Bronchial epithelial cell (primary cell): ENCODE measurements around the gene CD247. TPM values are rescaled to one million over a fixed set of nuclear protein-coding genes. Genes with fewer than 3 reads are reported as not detected.

Source experiments
- DNase-seq: peaks from one replicate; pipeline ENCODE4 v3.0.0-alpha.2; 2010; ENCODE audit warnings: low read depth
- FAIRE-seq: peaks from 2 replicates; lab custom pipeline; 2011; peaks lifted over from hg19 to GRCh38; lab: Jason Lieb, UNC
- H3K27me3 ChIP-seq: 2 replicates; pipeline ENCODE4 v1.5.1; 2011; ENCODE audit warnings: low read length; ENCODE audit not compliant: control insufficient read depth, insufficient read depth
- H3K36me3 ChIP-seq: 2 replicates; pipeline ENCODE4 v1.5.1; 2011; ENCODE audit warnings: low read length; ENCODE audit not compliant: control insufficient read depth, insufficient read depth
- H3K4me3 ChIP-seq: 2 replicates; pipeline ENCODE4 v1.5.1; 2011; ENCODE audit warnings: mild to moderate bottlenecking, low read depth, low read length, control low read depth
- CTCF ChIP-seq: IDR thresholded peaks from 2 replicates; pipeline ENCODE4 v1.5.1; 2011; ENCODE audit warnings: mild to moderate bottlenecking, moderate library complexity, low read length, control low read depth, inconsistent platforms; ENCODE audit not compliant: insufficient read depth, severe bottlenecking
- total RNA-seq: library from RNA; depleted of rRNA; stranded (reverse); fragments of >200 nt; gene quantifications from 2 replicates; pipeline ENCODE4 v1.2.1, GENCODE V29; 2014

CD247 gene
- total RNA-seq, 1 donor from 2014 or later, result not detected

DNA sequence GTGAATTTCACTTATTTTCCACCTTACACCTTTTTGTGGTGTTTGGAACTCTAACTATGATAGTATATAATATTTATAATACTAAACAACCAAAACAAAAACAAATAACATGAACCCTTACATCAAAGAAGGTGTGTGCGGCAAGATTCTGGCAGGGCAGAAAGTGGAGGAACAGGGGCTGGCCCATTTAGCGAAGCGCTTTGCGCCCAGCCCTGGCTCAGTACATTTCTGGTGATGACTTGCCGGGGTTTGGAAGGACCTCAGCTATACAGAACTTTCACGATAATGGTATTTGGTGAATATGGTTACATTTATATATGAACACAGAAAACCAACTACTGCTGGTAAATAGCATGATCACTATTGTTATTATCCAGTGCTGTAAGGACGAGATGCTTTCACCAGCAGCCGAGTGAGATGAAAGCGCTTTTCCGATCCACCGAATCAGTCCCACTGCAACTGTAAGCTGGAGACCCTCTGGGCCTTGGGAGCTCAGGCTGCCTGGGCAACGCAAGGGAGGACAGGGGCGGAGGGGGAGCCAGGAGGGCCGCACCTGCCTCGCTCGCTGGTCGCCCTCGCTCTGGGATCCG, 63.9 kb downstream of the CD247 start:
- DNase-seq (no peak), FAIRE-seq (no peak)
- H3K4me3 ChIP-seq, result peak overlapping the region; percentile 74
- no peaks in the 10 kb centered on the region for H3K36me3 ChIP-seq
- H3K27me3 ChIP-seq, result no peaks in the 10 kb centered on the region
- TF ChIP-seq CTCF, result no peak

DNA sequence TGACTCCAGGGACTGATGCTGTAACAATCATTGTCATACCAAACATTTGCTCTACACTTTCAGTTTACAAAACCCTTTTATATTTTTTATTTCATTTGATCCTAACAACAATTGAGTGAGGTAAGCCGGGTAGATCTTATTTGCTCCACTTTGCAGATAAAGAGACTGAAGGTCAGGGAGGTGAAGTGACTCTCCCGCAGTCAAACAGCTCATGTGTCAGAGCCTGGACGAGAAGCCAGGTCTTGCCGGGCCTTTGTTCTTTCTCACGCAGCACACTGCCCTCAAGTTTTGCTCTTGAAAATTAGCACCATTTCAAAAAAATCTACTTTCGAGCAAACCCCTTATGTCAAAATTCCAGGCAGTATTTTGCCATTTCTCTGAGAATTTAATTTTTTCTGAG, 65.2 kb downstream of the CD247 start:
- Histone ChIP-seq H3K4me3 (no peak overlapping the region), H3K36me3 (no peaks in the 10 kb centered on the region), H3K27me3 (no peaks in the 10 kb centered on the region)
- no peak for TF ChIP-seq CTCF
- FAIRE-seq (no peak), DNase-seq (no peak)

DNA sequence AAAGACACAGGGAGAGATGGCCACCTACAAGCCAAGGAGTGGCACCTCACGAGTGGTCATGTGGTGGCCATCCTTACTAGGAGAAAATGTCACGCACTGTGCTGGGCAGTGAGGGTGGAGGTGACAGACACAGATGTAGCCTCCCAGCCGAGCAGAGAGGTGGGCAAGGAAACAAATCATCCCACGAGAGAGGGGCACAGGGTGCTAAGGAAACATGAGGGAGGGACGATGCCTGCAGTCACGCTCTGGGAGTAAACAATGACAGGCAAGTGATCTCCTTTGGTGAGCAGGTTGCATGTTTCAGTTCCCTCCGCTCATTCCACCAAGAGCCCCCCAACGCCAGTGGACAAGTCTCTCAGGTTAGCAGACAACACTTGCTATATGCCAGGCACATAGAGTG, 65.8 kb downstream of the CD247 start:
- Histone ChIP-seq H3K4me3 (no peak overlapping the region), H3K36me3 (no peaks in the 10 kb centered on the region), H3K27me3 (no peaks in the 10 kb centered on the region)
- DNase-seq (no peak), FAIRE-seq (no peak)
- TF ChIP-seq CTCF, result no peak

DNA sequence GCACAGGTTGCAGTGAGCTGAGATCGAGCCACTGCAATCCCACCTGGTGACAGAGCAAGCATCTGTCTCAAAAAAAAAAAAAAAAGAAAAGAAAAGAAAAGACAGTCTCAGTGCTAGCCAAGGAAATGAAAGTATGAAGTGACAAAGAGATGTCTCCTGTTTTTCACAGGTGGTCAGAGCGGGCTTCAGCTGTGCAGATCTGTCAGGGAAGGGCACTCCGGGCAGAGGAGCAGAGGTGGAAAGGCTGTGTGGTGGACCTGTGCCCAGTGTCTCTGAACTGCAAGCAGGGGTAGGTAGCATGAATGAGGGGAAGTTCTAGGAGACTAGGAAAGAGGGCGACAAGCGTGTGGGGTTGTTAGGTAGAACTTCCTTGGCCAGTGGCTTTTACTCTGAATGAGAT, 67.5 kb downstream of the CD247 start:
- H3K36me3 ChIP-seq, result no peaks in the 10 kb centered on the region
- H3K4me3 ChIP-seq, result no peak overlapping the region
- TF ChIP-seq CTCF, result no peak
- FAIRE-seq (no peak), DNase-seq (no peak)
- H3K27me3 ChIP-seq, result no peaks in the 10 kb centered on the region

DNA sequence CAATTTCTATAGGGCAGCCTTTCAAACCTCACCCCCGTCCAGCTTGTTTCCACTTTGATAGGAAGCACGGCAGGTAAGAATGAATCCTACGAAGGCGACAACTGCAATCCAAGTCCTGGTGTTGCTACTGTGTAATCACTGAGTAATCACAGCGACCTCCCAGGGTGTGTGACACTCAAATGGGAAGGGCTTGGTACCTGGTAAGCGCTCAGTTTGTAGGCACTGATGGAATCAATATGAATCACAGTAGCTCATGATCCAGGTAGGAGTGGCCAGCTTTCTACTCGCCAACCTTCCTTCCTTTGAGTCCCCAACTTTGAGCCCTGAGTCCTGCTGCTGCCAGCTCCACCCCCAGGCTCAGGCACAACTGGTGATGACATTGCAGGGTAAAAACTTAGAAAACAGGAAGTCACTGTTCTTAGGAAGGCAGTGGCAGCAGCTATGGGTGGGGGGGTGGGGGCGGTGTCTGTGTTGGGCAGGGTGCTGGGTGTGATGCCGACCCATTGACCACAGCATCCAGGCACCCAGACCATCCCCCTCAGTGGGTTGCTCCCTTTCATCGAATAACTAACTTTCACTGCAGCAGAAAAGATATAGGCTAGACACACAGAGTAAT, 70.7 kb downstream of the CD247 start:
- Histone ChIP-seq H3K27me3 (no peaks in the 10 kb centered on the region), H3K4me3 (no peak overlapping the region), H3K36me3 (no peaks in the 10 kb centered on the region)
- FAIRE-seq (peak; percentile 60), DNase-seq (peak; percentile 80)
- no peak for TF ChIP-seq CTCF

DNA sequence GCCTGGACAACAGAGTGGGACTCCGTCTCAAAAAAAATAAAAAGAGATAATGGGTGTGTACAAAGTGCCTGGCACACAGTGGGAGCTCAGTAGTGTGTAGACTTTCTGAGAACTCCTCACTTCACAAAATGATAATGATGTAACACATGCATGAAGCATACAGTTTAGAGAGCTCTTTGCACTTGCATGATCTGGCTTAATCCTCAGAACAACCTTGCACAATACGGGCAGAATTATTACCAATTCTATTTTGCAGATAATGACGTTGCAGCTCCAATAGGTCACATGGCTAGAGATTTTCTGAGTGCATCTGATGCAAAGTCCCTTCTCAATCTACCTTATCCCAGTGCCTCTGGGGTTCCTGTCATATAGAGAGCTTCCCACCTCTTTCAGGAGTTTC, 71.4 kb downstream of the CD247 start:
- H3K4me3 ChIP-seq, result no peak overlapping the region
- no peaks in the 10 kb centered on the region for H3K36me3 ChIP-seq
- H3K27me3 ChIP-seq, result no peaks in the 10 kb centered on the region
- TF ChIP-seq CTCF, result no peak
- no peak for FAIRE-seq
- no peak for DNase-seq
